ENCODE measurements around the gene CTU2. TPM values are rescaled to one million over a fixed set of nuclear protein-coding genes. Genes with fewer than 3 reads are reported as not detected.

The CTU2 gene
- total RNA-seq, 1 experiment from 2014 or later: 39.5 TPM

GRCh38 chr16:88758227-88758943 lies 52.1 kb downstream of the CTU2 start:
- no TSS peak for BruUV-seq (replicated peaks)

GRCh38 chr16:88758944-88759244 lies 52.6 kb downstream of the CTU2 start:
- DNase-seq: no peak
- BruUV-seq (replicated peaks): no TSS peak
- Mint-ChIP-seq H3K27ac (ENCODE audit: unreplicated experiment) (no peak overlapping the region), H3K9me3 (ENCODE audit: low read depth, unreplicated experiment) (no peaks in the 10 kb centered on the region), H3K4me1 (ENCODE audit: low read depth, unreplicated experiment) (peaks cover 49% of the 10 kb centered on the region), H3K27me3 (ENCODE audit: unreplicated experiment) (no peaks in the 10 kb centered on the region), H3K4me3 (ENCODE audit: low read depth, unreplicated experiment) (no peak overlapping the region), H3K36me3 (ENCODE audit: insufficient read depth, unreplicated experiment) (peaks cover 27% of the 10 kb centered on the region)
- intact Hi-C loops (cut with micrococcal nuclease; ENCODE audit: unreplicated experiment): no loop called here
- no peak for TF ChIP-seq CTCF (IDR thresholded peaks at IDR 0.05; ENCODE audit: unreplicated experiment)
- CTCF ChIA-PET: interaction anchor here (1.3 kb wide), 1 partner anchor 15 kb away, joined by 3 read pairs; no protein-coding TSS in a partner anchor

More at GRCh38 chr16:88758227-88758943, 52.1 kb downstream of the CTU2 start:
- H3K4me1 Mint-ChIP-seq (ENCODE audit: low read depth, unreplicated experiment): peaks cover 44% of the 10 kb centered on the region
- no peak overlapping the region for H3K27ac Mint-ChIP-seq (ENCODE audit: unreplicated experiment)
- no peak for DNase-seq
- CTCF ChIA-PET: interaction anchor here (0.5 to 1.3 kb wide), 2 partner anchors 15 to 20 kb away, joined by 3 read pairs; no protein-coding TSS in a partner anchor
- peaks cover 21% of the 10 kb centered on the region for H3K36me3 Mint-ChIP-seq (ENCODE audit: insufficient read depth, unreplicated experiment)
- intact Hi-C loops (cut with micrococcal nuclease; ENCODE audit: unreplicated experiment): no loop called here
- no peaks in the 10 kb centered on the region for H3K9me3 Mint-ChIP-seq (ENCODE audit: low read depth, unreplicated experiment)
- no peak for TF ChIP-seq CTCF (IDR thresholded peaks at IDR 0.05; ENCODE audit: unreplicated experiment)
- H3K4me3 Mint-ChIP-seq (ENCODE audit: low read depth, unreplicated experiment): no peak overlapping the region
- H3K27me3 Mint-ChIP-seq (ENCODE audit: unreplicated experiment): no peaks in the 10 kb centered on the region

DNA sequence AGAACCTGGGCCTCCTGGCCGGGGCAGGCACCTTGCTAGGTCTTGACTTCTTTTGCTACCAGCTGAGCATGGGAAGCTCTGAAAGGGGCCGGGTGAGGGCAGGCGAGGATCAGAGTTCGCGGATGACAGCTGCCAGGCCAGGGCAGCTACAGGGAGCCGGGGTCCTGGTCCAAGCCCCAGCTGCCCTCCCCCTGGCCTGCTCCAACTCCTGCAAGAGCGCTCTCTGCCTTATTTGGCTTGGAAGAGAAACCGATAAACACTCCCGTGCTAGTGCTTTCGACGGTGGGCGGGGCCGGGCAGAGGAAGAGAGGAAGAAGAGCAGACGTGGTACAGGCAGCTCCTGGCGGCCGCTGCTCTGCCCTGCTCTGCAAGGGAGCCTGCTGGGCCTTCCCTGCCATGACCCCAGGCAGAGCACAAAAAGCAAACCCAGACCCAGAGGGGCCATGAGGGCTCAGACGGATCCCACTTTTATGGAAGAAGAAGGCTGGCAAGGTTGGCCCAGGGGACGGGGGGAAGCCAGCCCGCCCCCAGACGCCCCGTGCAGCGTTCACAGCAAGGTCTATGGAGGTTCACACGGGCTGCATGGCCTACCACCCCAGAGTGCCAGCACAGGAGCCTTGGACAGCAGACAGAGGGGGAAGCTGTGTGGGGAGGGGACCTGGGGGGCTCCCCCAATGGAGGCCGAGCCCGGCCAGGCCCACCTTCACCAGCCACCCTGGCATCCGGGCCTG lies 53.1 kb downstream of the CTU2 start:
- Mint-ChIP-seq H3K36me3 (ENCODE audit: insufficient read depth, unreplicated experiment) (peaks cover 32% of the 10 kb centered on the region), H3K9me3 (ENCODE audit: low read depth, unreplicated experiment) (no peaks in the 10 kb centered on the region), H3K27me3 (ENCODE audit: unreplicated experiment) (no peaks in the 10 kb centered on the region), H3K27ac (ENCODE audit: unreplicated experiment) (no peak overlapping the region), H3K4me3 (ENCODE audit: low read depth, unreplicated experiment) (peak overlapping the region; percentile 28), H3K4me1 (ENCODE audit: low read depth, unreplicated experiment) (peaks cover 52% of the 10 kb centered on the region)
- DNase-seq: no peak
- BruUV-seq (replicated peaks): no TSS peak
- intact Hi-C loops (cut with micrococcal nuclease; ENCODE audit: unreplicated experiment): no loop called here
- CTCF ChIA-PET: interaction anchor here (1.3 to 4.8 kb wide), 2 partner anchors 16 to 24 kb away, joined by 3 to 26 read pairs; no protein-coding TSS in a partner anchor
- no peak for TF ChIP-seq CTCF (IDR thresholded peaks at IDR 0.05; ENCODE audit: unreplicated experiment)

DNA sequence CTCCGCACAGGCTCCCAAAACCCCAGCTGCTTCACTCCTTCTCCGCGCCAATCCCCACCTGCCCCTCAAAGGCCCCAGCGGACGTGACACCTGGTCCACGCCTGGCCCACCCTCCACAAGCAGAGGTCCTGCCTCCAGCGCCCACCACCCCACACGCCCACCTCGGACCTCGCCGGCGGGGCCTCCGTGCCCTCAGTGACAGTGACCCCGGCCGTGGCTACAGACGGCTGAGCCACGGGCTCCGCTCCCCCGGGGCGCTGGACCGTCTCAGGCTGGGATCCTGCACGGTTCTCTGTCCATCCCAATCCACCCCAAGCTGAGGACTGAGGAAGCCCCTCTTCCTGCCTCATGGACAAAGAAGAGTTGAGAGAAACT lies 53.7 kb downstream of the CTU2 start:
- no peaks in the 10 kb centered on the region for H3K27me3 Mint-ChIP-seq (ENCODE audit: unreplicated experiment)
- peaks cover 37% of the 10 kb centered on the region for H3K36me3 Mint-ChIP-seq (ENCODE audit: insufficient read depth, unreplicated experiment)
- H3K9me3 Mint-ChIP-seq (ENCODE audit: low read depth, unreplicated experiment): no peaks in the 10 kb centered on the region
- TF ChIP-seq CTCF (IDR thresholded peaks at IDR 0.05; ENCODE audit: unreplicated experiment): no peak
- peak overlapping the region; percentile 28 for H3K4me3 Mint-ChIP-seq (ENCODE audit: low read depth, unreplicated experiment)
- no peak for DNase-seq
- H3K4me1 Mint-ChIP-seq (ENCODE audit: low read depth, unreplicated experiment): peaks cover 51% of the 10 kb centered on the region
- CTCF ChIA-PET: interaction anchor here (1.3 to 4.8 kb wide), 3 partner anchors 11 to 23 kb away, joined by 3 to 26 read pairs (median 6); no protein-coding TSS in a partner anchor
- no TSS peak for BruUV-seq (replicated peaks)
- peak overlapping the region; percentile 50 for H3K27ac Mint-ChIP-seq (ENCODE audit: unreplicated experiment)
- intact Hi-C loops (cut with micrococcal nuclease; ENCODE audit: unreplicated experiment): no loop called here
